HG03175 (cell line): Measurements from ENCODE around the gene LIN37.

Source experiments
- ATAC-seq: cut with Tn5 transposase; IDR thresholded peaks from one replicate; pipeline ENCODE4 v1.9.1; 2021; ENCODE audit warnings: mild to moderate bottlenecking, moderate library complexity; ENCODE audit not compliant: unreplicated experiment

The LIN37 gene

DNA sequence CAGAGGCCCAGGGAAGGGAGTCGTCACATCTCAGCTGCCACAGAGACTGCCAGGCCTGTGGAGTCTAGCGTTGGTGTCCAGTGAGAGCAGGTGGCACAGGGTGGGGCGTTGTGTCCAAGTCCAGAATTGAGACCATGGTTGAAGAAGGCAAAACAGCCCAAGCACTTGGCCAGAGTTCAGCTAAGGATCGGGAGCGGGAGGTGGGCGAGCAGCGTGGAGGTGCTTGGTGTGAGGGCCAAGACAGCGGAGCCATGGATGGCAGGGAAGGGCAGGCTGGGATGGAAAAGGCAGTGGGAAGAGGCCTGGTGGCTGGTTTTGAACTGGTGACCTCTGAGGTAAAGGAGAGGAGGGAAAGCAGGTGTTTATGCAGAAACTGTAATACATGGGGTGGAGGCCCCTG lies 14.1 kb upstream of the LIN37 start:
- no peak for ATAC-seq

DNA sequence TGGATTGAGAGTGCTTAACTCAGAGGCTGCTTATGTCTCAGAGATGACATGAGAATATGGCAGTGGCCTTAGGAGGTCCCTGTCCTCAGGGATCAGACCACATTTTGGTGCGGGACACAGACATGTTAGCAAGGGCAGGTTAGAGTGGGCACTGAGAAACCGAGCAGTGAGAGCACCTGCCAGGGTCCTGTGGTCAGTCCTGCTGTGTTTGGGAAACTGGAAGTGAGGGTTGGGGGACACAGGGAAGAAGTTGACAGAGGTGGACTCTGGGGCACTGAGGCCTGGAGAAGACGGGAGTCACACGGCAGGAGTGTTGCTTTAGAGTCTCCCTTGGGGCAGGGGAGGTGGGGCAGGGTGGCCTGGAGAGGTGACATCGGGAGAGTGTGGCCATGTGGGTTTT lies 13.5 kb upstream of the LIN37 start:
- ATAC-seq, result no peak

DNA sequence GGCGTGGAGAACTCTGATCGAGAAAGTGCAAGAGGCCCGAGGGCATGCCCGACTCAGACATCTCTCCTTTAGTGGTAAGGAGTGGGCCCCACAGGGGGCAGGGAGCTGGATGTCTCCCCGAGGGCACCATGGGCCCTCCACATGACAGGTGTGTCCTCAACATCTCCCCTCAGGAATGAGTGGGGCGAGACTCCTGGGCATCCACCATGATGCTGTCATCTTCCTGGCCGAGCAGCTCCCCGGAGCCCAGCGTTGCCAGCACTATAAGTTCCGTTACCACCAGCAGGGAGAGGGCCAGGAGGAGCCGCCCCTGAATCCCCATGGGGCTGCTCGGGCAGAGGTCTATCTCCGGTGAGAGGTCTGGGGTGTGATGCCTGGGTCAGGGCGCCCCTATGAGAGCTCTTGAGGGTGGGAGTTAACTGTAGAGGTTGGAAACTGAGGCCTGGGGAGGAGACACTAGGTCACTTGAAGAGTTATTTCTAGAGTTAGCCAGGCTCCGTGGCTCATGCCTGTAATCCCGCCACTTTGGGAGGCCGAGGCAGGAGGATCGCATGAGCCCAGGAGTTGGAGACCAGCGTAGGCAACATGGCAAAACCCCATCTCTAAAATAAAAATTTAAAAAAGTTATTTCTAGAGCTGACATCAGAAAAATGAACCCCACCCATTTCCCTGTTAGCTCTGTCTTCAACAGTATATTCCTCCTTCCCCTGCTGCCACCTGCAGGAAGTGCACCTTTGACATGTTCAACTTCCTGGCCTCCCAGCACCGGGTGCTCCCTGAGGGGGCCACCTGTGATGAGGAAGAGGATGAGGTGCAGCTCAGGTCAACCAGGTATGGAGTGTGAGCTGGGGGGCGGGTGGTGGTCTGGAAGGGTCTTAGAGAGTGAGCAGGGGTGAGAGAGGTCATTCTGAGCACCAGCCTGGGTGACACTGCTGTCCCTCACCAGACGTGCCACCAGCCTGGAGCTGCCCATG lies 11.2 kb upstream of the LIN37 start:
- ATAC-seq, result no peak

DNA sequence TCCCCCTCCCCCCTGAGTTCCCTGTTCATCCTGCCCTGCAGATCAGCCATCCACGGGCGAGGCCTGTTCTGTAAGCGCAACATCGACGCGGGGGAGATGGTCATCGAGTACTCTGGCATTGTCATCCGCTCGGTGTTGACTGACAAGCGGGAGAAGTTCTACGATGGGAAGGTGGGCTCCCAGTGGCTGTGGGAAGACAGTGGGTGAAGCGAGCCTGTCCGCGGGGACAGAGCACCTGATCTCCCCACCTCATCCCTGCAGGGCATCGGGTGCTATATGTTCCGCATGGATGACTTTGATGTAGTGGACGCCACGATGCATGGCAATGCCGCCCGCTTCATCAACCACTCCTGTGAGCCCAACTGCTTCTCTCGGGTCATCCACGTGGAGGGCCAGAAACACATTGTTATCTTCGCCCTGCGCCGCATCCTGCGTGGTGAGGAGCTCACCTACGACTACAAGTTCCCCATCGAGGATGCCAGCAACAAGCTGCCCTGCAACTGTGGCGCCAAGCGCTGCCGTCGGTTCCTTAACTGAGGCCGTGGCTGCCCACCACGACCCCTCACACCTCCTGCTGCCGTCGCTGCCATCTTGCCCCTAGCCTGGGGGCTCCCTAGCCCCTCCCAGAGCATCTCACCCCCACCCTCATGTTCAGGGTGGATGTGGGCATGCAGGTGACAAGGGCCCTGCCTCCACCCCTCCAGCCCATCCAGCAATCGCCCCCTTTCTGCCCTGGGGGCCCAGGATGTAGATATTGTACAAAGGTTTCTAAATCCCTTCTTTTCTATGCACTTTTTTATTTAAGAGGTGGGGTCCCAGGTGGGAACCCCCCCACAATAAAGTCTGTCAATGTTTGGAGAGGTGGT lies 10.1 kb upstream of the LIN37 start:
- no peak for ATAC-seq

DNA sequence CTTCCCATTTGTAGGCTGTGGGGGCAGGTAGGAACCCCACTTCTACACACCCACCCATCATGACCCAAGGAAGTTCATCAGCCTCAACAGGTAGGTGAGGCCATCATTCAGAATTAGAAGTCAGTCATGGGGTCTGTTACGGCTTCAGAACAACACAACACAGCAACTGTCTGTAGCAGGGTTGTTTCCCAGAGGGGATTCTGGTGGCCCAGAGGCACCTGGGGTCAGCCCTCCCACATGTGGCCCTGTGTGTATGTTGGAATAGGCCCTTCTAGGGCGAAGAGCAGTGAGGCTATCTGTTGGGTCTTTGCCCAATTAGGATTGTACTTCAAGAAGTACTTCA lies 9.5 kb upstream of the LIN37 start:
- ATAC-seq, result no peak

GRCh38 chr19:35739275-35740107 lies 8.9 kb upstream of the LIN37 start:
- ATAC-seq, result no peak

DNA sequence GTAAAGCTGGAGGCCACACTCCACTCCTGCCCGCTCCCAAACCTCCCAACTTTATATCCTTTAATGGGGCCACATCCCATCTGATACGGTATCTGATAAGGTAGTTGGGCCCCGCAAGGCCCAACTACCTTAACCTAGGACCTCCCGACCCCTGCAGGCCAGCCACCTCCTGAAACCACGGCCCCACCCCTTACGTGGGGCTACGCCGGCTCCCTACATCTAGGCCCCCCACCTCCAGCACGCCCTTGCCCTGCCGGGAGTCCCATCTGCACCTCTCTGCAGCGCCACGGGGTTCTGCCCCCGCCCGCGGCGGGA lies 8.3 kb upstream of the LIN37 start:
- peak; percentile 13 for ATAC-seq

DNA sequence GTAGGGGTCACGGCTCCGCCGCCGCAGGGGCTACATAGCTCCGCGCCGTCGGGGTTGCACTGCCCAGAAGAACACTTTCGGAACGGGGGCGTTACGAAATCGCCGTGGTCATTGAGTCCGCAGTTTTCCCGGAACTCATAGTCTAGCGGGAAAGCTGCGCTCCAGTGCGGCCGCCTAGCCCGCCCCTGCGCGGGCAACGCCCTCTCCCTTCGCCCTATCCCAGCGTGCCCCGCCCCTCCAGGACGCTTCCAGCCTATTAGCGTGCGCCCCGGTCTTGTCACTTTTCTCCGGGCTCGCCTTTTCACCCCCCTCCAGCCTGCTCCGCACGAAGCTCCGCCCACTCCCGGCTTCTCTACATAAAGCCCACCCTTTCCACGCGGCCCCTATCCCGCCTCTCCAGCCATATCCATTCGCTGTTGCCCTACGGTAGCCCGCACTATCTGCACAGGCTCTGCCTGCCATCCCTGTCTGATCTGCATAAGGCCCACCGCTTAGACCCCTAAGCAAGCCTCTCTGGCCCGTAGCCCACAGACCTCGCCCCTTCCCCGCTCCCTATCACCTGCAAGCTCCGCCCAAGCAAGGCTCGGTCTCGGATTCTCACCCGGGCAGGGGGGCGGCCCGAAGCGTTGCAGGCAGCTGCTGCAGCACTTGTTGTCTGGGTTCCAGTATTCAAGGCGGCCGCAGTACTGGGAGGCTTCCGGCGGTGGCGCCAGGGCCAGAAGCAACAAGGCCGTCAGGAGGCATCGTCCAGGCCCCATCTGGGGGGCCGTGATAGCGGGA lies 7.8 kb upstream of the LIN37 start:
- peak; percentile 55 for ATAC-seq

DNA sequence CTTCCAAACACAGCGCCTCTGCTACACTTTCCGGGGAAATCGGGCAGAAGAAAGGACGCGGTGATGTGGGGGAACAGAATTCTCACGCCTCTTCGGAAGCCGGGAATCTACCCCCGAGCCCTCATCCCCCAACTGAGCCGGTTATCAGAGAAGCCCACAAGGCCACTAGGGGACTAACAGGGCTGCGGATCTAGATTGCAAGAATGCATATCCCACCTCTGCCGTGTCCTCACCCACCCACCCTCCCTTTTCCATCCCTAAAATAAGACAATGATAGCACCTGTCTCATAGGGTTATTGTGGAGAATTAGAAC lies 7.2 kb upstream of the LIN37 start:
- ATAC-seq, result no peak

DNA sequence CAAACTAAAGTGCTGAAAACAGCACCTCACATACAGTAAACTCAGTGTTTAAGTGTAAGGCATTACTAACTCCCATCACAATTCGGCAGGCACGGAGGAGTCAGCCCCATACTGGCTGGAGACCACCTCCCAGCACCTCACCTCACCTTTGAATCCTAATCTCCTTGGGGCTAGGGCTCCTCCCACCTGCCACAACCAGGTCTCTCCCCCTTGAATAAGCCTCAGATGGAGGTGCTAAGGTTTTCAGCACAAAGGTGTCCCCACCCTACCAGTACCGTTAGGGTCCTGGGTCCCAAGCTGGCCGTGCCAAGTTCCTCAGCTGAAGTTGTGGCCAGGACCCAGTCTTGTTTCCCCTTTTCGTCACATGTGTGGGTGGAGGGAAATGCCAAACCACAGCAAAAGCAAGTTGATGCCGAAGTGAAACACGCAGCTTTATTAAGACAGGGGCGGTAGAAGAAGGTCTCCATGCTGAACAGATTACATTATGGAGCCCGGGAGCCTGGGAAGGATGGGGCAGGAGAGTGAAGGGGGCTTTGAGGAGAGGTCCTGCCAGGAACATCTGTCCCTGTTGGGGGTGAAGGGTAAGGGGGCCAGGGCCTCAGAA lies 6.2 kb upstream of the LIN37 start, which contains the start of gene IGFLR1:
IGFLR1 (minus strand) TSS at position 332 of the 604 bp plus-strand sequence. CDS start 1,272 bp downstream, outside the sequence.
- ATAC-seq, result no peak

DNA sequence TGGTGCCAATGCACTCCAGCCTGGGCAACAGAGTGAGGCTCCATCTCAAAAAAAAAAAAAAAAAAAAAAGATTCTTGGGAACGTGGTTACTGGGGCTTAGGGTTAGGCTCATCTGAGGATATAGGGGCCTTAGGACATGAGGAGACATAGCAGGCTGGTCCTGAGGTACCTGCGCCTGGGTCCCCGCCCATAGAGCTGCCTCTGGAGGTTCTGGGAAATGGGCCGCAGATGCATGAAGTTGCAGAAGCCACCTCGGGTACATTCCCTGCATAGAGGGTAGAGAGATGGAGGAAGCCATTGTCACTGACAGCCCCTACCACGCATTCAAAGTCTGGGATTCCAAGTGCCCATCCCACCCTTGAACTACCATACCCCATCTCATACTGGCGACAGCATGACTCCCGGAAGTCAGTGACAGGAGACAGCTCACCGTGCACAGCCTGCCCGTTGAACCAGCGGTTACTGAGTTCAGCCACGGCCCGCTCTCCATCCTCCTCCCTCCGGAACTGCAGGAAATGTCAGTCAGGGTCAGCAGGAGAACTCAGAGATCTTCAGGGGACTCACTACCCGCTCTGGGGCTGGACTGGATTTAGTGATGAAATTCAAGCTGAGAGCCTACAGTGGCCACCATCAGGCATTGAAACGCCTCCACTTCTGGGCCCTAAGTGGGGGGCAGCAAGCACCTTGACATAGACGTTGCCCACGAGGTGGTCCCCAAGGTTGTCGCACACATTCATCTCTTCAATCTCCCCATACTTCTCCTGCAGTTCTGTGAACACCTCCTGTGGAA lies 4.5 kb upstream of the LIN37 start:
- no peak for ATAC-seq

DNA sequence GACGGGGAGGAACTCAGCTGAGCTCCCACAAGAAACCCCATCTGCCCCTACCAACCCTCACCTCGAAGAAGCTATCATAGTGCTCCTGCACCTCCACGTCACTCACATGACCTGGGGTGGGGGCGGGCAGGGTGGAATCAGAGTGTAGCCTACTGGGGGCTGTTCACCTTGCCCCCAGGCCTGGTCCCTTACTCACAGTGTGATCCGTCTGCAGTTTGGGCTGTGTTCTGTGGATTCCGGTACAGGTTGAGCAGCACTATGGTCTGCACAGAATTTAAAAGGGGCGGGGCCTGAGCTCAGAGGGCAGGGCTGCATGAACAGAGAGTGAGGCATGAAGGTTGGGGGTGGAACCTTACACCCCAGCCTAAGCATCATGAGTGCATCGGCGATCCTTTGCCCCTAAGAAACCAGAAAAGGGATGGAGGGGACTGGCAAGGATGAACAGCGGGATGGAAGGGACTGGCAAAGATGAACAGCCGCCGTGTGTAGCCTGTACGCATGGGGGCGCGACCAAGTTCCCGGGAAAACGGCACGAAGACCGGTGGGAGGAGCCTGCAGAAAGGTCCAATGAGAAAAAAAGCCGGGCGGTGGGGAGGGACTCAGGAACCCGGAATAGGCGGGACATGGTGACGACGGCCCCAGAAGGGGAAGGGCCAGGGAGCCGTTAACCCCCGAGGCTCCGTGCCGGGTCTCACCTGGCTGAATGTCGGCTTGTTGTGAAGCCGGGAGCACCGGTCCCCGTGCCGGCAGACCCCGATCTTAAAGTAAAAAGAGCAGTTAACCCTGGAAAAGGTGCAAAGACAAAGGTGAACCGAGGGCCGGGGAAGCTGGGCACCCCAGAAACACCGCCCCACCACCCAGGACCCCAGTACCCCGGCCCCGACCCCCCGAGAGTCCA lies 3.7 kb upstream of the LIN37 start:
- peak; percentile 35 for ATAC-seq

- ATAC-seq, result peak; percentile 46
These were observed 2.9 kb upstream of the LIN37 start, which contains the start of the genes PSENEN and U2AF1L4 for GRCh38 chr19:35745328-35746086. Gene PSENEN, plus strand, starts transcription at chr19:35745651. Its CDS starts 280 bp downstream, at chr19:35745931. Gene U2AF1L4, minus strand, starts transcription at chr19:35745418. Its CDS starts 27 bp downstream, at chr19:35745391.

GRCh38 chr19:35746087-35746462 lies 2.3 kb upstream of the LIN37 start:
- ATAC-seq, result no peak

DNA sequence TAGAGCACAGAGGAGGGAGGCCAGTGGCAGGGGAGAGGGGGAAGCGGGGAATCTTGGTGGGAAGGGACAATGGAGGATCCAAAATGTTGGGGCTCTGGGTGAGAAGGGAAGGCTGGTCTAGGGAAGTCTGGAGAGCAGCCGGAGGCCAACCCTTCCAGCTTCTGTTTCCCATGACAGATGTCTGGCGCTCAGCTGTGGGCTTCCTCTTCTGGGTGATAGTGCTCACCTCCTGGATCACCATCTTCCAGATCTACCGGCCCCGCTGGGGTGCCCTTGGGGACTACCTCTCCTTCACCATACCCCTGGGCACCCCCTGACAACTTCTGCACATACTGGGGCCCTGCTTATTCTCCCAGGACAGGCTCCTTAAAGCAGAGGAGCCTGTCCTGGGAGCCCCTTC lies 1.8 kb upstream of the LIN37 start:
- ATAC-seq, result no peak

- ATAC-seq, result no peak
These were observed 1.8 kb downstream of the LIN37 start for GRCh38 chr19:35750167-35750566.
